H1 (cell line): ENCODE measurements around the gene EPHB3. TPM values are rescaled to one million over a fixed set of nuclear protein-coding genes. Genes with fewer than 3 reads are reported as not detected.

Experiments used
- CTCF ChIA-PET: fragments of 300-600 bp; sonication (Branson Sonifier 250); formaldehyde crosslinking; loops from one replicate; lab custom pipeline; 2021; ENCODE audit not compliant: partially characterized antibody; lab: Charles Lee
- POLR2A ChIA-PET: fragments of 300-600 bp; sonication (Branson Sonifier 250); formaldehyde crosslinking; loops from one replicate; lab custom pipeline; 2021; ENCODE audit warnings: inconsistent platforms; ENCODE audit not compliant: partially characterized antibody; lab: Charles Lee
- DNase-seq, 2 experiments: peaks; one replicate each; pipeline versions ENCODE4 v3.0.0 to v3.0.0-alpha.2; 2010 to 2022; ENCODE audit warnings: low spot score in 2 of 2, low read depth in 1 of 2, mixed read lengths in 1 of 2
- FAIRE-seq: peaks from 2 replicates; lab custom pipeline; 2011; peaks lifted over from hg19 to GRCh38; lab: Jason Lieb, UNC
- H2AFZ ChIP-seq: 2 replicates; pipeline ENCODE4 v1.8.1; 2012; ENCODE audit warnings: low read length, inconsistent platforms
- H2AK5ac ChIP-seq: 2 replicates; pipeline ENCODE4 v1.6.1; 2013; ENCODE audit warnings: low read depth, low read length
- H2BK120ac ChIP-seq: replicated peaks from 2 replicates; pipeline ENCODE3; 2013; ENCODE audit warnings: low read depth, low read length, inconsistent platforms
- H2BK12ac ChIP-seq: 2 replicates; pipeline ENCODE4 v1.6.1; 2013; ENCODE audit warnings: low read depth, low read length
- H2BK15ac ChIP-seq: 2 replicates; pipeline ENCODE4 v1.6.1; 2013; ENCODE audit warnings: low read length
- H2BK20ac ChIP-seq: 2 replicates; pipeline ENCODE4 v1.6.1; 2013; ENCODE audit warnings: low read length
- H2BK5ac ChIP-seq: 2 replicates; pipeline ENCODE4 v1.6.1; 2013; ENCODE audit warnings: low read depth, low read length
- H3K14ac ChIP-seq: 2 replicates; pipeline ENCODE4 v1.6.1; 2013; ENCODE audit warnings: inconsistent platforms; ENCODE audit not compliant: insufficient read length
- H3K18ac ChIP-seq: 2 replicates; pipeline ENCODE4 v1.6.1; 2013; ENCODE audit warnings: low read length; ENCODE audit errors: extremely low read depth
- H3K23ac ChIP-seq: 2 replicates; pipeline ENCODE4 v1.6.1; 2013; ENCODE audit warnings: inconsistent platforms; ENCODE audit not compliant: insufficient read length
- H3K23me2 ChIP-seq: 2 replicates; pipeline ENCODE4 v1.6.1; 2013; ENCODE audit warnings: low read depth, low read length
- H3K27ac ChIP-seq: 2 replicates; pipeline ENCODE4 v1.6.1; 2011; ENCODE audit warnings: low read depth, low read length, inconsistent platforms
- H3K27me3 ChIP-seq, 4 experiments: replicated peaks in 1 of 4; 1 replicate in 1 of 4; 2 replicates in 3 of 4; pipeline versions ENCODE4 v1.6.1 to v1.8.1; 2011 to 2013; ENCODE audit warnings: low read length in 3 of 4, mild to moderate bottlenecking in 3 of 4, inconsistent platforms in 2 of 4, mixed read lengths in 2 of 4, moderate library complexity in 1 of 4; ENCODE audit not compliant: control insufficient read depth in 3 of 4, insufficient read depth in 3 of 4; ENCODE audit errors: extremely low read depth in 1 of 4
- H3K36me3 ChIP-seq, 4 experiments: 2 replicates each; pipeline versions ENCODE4 v1.6.1 to v1.8.1; 2011 to 2013; ENCODE audit warnings: mild to moderate bottlenecking in 4 of 4, low read length in 3 of 4, moderate library complexity in 2 of 4, control low read depth in 1 of 4, inconsistent platforms in 1 of 4; ENCODE audit not compliant: insufficient read depth in 4 of 4, control insufficient read depth in 2 of 4
- H3K4ac ChIP-seq: replicated peaks from 2 replicates; pipeline ENCODE3; 2013; ENCODE audit warnings: low read length, low read depth, mixed read lengths, inconsistent platforms; ENCODE audit not compliant: insufficient read length
- H3K4me1 ChIP-seq, 4 experiments: replicated peaks in 1 of 4; 1 replicate in 1 of 4; 2 replicates in 3 of 4; pipeline versions ENCODE4 v1.6.1 to v1.8.1; 2011 to 2013; ENCODE audit warnings: low read length in 3 of 4, inconsistent platforms in 2 of 4, mixed read lengths in 1 of 4; ENCODE audit not compliant: insufficient read depth in 4 of 4, control insufficient read depth in 3 of 4
- H3K4me2 ChIP-seq, 2 experiments: 2 replicates each; pipeline versions ENCODE4 v1.6.1 to v1.8.1; 2011 to 2013; ENCODE audit warnings: low read depth in 2 of 2, low read length in 2 of 2, control low read depth in 1 of 2, inconsistent platforms in 1 of 2, mild to moderate bottlenecking in 1 of 2; ENCODE audit not compliant: insufficient read depth in 1 of 2
- H3K4me3 ChIP-seq, 4 experiments: fragments of 200-600, 300-600 bp in 1 of 4; sonication (generic), shearing (Covaris generic), sonication (Bioruptor Twin) in 1 of 4; 2 replicates each; pipeline versions ENCODE4 v1.5.1 to v1.8.1; 2011 to 2016; ENCODE audit warnings: low read length in 4 of 4, low read depth in 3 of 4, control low read depth in 2 of 4, inconsistent platforms in 2 of 4, mild to moderate bottlenecking in 2 of 4, mixed read lengths in 1 of 4, moderate library complexity in 1 of 4; ENCODE audit not compliant: insufficient read depth in 2 of 4; ENCODE audit errors: extremely low read depth in 1 of 4
- H3K56ac ChIP-seq: replicated peaks from 2 replicates; pipeline ENCODE3; 2013; ENCODE audit warnings: low read depth, mild to moderate bottlenecking, mixed read lengths, low read length, inconsistent platforms; ENCODE audit not compliant: insufficient read length
- H3K79me1 ChIP-seq: 2 replicates; pipeline ENCODE4 v1.6.1; 2013; ENCODE audit warnings: low read depth, low read length, control low read depth
- H3K79me2 ChIP-seq, 2 experiments: 2 replicates each; pipeline versions ENCODE4 v1.6.1 to v1.8.1; 2012 to 2013; ENCODE audit warnings: low read length in 2 of 2, mild to moderate bottlenecking in 2 of 2, inconsistent platforms in 1 of 2; ENCODE audit not compliant: insufficient read depth in 2 of 2, control insufficient read depth in 1 of 2
- H3K9ac ChIP-seq, 4 experiments: replicated peaks in 1 of 4; 1 replicate in 1 of 4; 2 replicates in 3 of 4; pipeline versions ENCODE4 v1.6.1 to v1.8.1; 2011 to 2013; ENCODE audit warnings: low read depth in 3 of 4, low read length in 3 of 4, control low read depth in 2 of 4, mild to moderate bottlenecking in 2 of 4, moderate library complexity in 2 of 4, inconsistent platforms in 1 of 4; ENCODE audit errors: extremely low read depth in 1 of 4
- H3K9me3 ChIP-seq, 2 experiments: 2 replicates each; pipeline versions ENCODE4 v1.6.1 to v1.8.1; 2012 to 2013; ENCODE audit warnings: mild to moderate bottlenecking in 2 of 2, moderate library complexity in 2 of 2, control low read depth in 1 of 2, inconsistent platforms in 1 of 2, low read depth in 1 of 2, low read length in 1 of 2, mixed read lengths in 1 of 2; ENCODE audit not compliant: insufficient read depth in 2 of 2
- H4K20me1 ChIP-seq, 2 experiments: replicated peaks in 1 of 2; 2 replicates each; pipeline versions ENCODE3 to v1.8.1; 2011 to 2013; ENCODE audit warnings: inconsistent platforms in 2 of 2, low read length in 2 of 2, mild to moderate bottlenecking in 1 of 2; ENCODE audit not compliant: insufficient read depth in 2 of 2, control insufficient read depth in 1 of 2
- H4K5ac ChIP-seq: 2 replicates; pipeline ENCODE4 v1.6.1; 2013; ENCODE audit warnings: low read length, low read depth, mixed read lengths, inconsistent platforms; ENCODE audit not compliant: insufficient read length
- H4K8ac ChIP-seq: 2 replicates; pipeline ENCODE4 v1.8.0; 2013; ENCODE audit warnings: mild to moderate bottlenecking, moderate library complexity, low read length, inconsistent platforms; ENCODE audit not compliant: insufficient read depth; ENCODE audit errors: extremely low read depth
- H4K91ac ChIP-seq: replicated peaks from 2 replicates; pipeline ENCODE3; 2013; ENCODE audit warnings: low read length, mixed read lengths, inconsistent platforms; ENCODE audit not compliant: insufficient read length
- MAFK ChIP-seq: IDR thresholded peaks from 2 replicates; pipeline ENCODE4 v1.6.1; 2012; ENCODE audit warnings: low read depth, mild to moderate bottlenecking, improper control_type of control experiment, low read length
- POLR2AphosphoS5 ChIP-seq: IDR thresholded peaks from 2 replicates; pipeline ENCODE4 v1.6.1; 2011; ENCODE audit warnings: low read depth, low read length
- RNF2 ChIP-seq: fragments of 200-900, 300-1000 bp; sonication (generic); IDR thresholded peaks from 2 replicates; pipeline ENCODE4 v1.7.1; 2016; ENCODE audit warnings: borderline replicate concordance, low read depth, mild to moderate bottlenecking, antibody characterized with exemption, low read length; ENCODE audit not compliant: poor library complexity, severe bottlenecking; ENCODE audit errors: missing control alignments
- SAP30 ChIP-seq: fragments of 300-600 bp; sonication (generic); IDR thresholded peaks from 2 replicates; pipeline ENCODE4 v1.7.1; 2012; ENCODE audit warnings: low read length, moderate library complexity, mild to moderate bottlenecking, inconsistent platforms; ENCODE audit not compliant: insufficient read depth, insufficient replicate concordance
- SIN3A ChIP-seq, 2 experiments: IDR thresholded peaks in 1 of 2; conservative IDR thresholded peaks in 1 of 2; 2 replicates each; pipeline ENCODE4 v1.6.1; 2011 to 2012; ENCODE audit warnings: low read length in 2 of 2, improper control_type of control experiment in 1 of 2, low read depth in 1 of 2, mild to moderate bottlenecking in 1 of 2
- TAF1 ChIP-seq: IDR thresholded peaks from 2 replicates; pipeline ENCODE4 v1.6.1; 2011; ENCODE audit warnings: mild to moderate bottlenecking, low read depth, low read length
- TCF12 ChIP-seq: IDR thresholded peaks from 2 replicates; pipeline ENCODE4 v1.6.1; 2011; ENCODE audit warnings: low read depth, mild to moderate bottlenecking, low read length
- WGBS, 2 experiments: shearing (Covaris generic) in 1 of 2; methylation state at CpG; one replicate each; pipeline versions ENCODE4 v1.1.6 to v1.1.7; 2013 to 2015; ENCODE audit warnings: low lambda C conversion rate in 2 of 2, mixed read lengths in 2 of 2, inconsistent platforms in 1 of 2, low coverage in 1 of 2, missing lambda C conversion rate in 1 of 2; ENCODE audit not compliant: insufficient replicate concordance in 2 of 2, insufficient coverage in 1 of 2, insufficient read length in 1 of 2; ENCODE audit errors: extremely low coverage in 1 of 2, missing lambda C conversion rate in 1 of 2; 5-methylcytosine and 5-hydroxymethylcytosine counted together
- polyA plus RNA-seq, 7 experiments: library from polyadenylated mRNA; depleted of rRNA in 3 of 7; stranded (reverse) in 5 of 7; unstranded in 2 of 7; fragments of >200 nt in 5 of 7; fragments of 200-250 nt in 2 of 7; gene quantifications; 1 replicate in 5 of 7; 2 replicates in 1 of 7; 4 replicates in 1 of 7; pipeline versions ENCODE4 v1.2.1 to v1.2.3, GENCODE V29; 2011 to 2013; ENCODE audit warnings: missing spikeins in 2 of 7, mixed read lengths in 2 of 7
- total RNA-seq: library from RNA; stranded (reverse); fragmentation: NEBNext Ultra II Directional; extraction: Animal tissue kit (Norgen Biotek cat#: 25700); gene quantifications from 2 replicates; pipeline ENCODE4 v1.2.1, GENCODE V29; 2021

EPHB3 gene
- total and polyA plus RNA-seq, 2 of the 8 experiments (the other 6 are each of a cell fraction or from before 2014, with no cell fraction given): 0.41 to 0.91 TPM

DNA sequence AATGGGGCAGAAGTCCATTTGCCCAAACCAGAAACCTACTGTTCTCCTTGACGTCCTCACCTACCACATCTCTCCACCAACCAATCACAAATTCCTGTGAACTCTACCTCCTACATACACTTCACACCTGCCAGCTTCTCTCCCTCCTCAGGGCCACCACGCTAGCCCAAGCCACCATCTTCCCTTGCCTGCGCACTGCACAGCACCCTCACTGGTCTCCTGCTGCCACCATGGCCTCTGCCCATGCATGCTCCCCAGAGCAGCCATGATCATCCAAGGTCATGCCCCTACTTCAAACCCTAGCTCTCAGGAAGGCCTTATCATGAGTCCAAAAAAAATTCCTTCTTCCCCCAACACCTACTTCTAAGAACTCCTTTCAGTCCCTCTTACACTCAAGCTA, 1.1 kb upstream of the EPHB3 start:
- 87% methylated on average over 3 of the region's 3 CpGs; no CpG with 5 or more reads in 1 of the 2 experiments for WGBS, 2 experiments
- H2BK120ac ChIP-seq: no peak overlapping the region
- H3K4me3 ChIP-seq: peak overlapping the region in 1 of 4 experiments; percentile 15; a peak in 2 of 8 replicates
- H3K79me1 ChIP-seq: no peaks in the 10 kb centered on the region
- ChIA-PET POLR2A (interaction anchor here (1.0 to 5.9 kb wide), 5 partner anchors 13 to 219 kb away, joined by 3 to 46 read pairs (median 4); no protein-coding TSS in a partner anchor), CTCF (interaction anchor here (0.7 to 3.2 kb wide), 40 partner anchors 10 to 1536 kb away, joined by 3 to 26 read pairs (median 5); partner anchors contain the start of gene VPS8)
- H4K20me1 ChIP-seq: peaks cover 17 to 18% of the 10 kb centered on the region in 2 experiments
- H4K8ac ChIP-seq: no peak overlapping the region
- no peak overlapping the region for H3K14ac ChIP-seq
- H3K9ac ChIP-seq: no peak overlapping the region
- H3K27ac ChIP-seq: no peak overlapping the region
- H2AK5ac ChIP-seq: peak overlapping the region; percentile 86; the same call in 1 of the 2 replicates
- H2BK15ac ChIP-seq: 0 out of 2 replicates have a peak overlapping the region, but pooled peaks have one; percentile 50
- H2AFZ ChIP-seq: no peak overlapping the region
- DNase-seq: no peak
- H3K4me1 ChIP-seq: peaks cover 17 to 35% (median 31%) of the 10 kb centered on the region in 4 experiments
- no peak overlapping the region for H3K56ac ChIP-seq
- H3K4ac ChIP-seq: peak overlapping the region; percentile 22
- H3K4me2 ChIP-seq: peak overlapping the region in 1 of 2 experiments; percentile 21; a peak in 1 of 4 replicates
- no peak overlapping the region for H3K18ac ChIP-seq
- no peaks in the 10 kb centered on the region for H3K9me3 ChIP-seq
- no peak overlapping the region for H4K5ac ChIP-seq
- FAIRE-seq: no peak
- no peaks in the 10 kb centered on the region; a peak in 1 of 8 replicates for H3K36me3 ChIP-seq
- H3K23ac ChIP-seq: no peak overlapping the region
- H3K79me2 ChIP-seq: no peaks in the 10 kb centered on the region
- TF ChIP-seq TAF1 (no peak), RNF2 (no peak), POLR2AphosphoS5 (no peak), SAP30 (no peak), TCF12 (no peak), MAFK (no peak), SIN3A (conservative IDR thresholded peaks at IDR 0.05 in 1 of 2, IDR thresholded peaks at IDR 0.05 in 1 of 2; ENCODE audit: low read depth in 1 of 2, low read length in 2 of 2) (no peak)
- no peak overlapping the region for H2BK20ac ChIP-seq
- H3K27me3 ChIP-seq: peaks cover 45 to 75% (median 71%) of the 10 kb centered on the region in 4 experiments
- H4K91ac ChIP-seq: no peak overlapping the region
- H3K23me2 ChIP-seq: peaks cover 2% of the 10 kb centered on the region; the same call in 1 of the 2 replicates
- H2BK12ac ChIP-seq: peak overlapping the region; percentile 76; the same call in 1 of the 2 replicates
- H2BK5ac ChIP-seq: no peak overlapping the region
